EL (cell line): ENCODE data around the gene TNP2.

Experiments
- DNase-seq: peaks from one replicate; pipeline ENCODE4 v3.0.0-alpha.2; 2016

The TNP2 gene

DNA sequence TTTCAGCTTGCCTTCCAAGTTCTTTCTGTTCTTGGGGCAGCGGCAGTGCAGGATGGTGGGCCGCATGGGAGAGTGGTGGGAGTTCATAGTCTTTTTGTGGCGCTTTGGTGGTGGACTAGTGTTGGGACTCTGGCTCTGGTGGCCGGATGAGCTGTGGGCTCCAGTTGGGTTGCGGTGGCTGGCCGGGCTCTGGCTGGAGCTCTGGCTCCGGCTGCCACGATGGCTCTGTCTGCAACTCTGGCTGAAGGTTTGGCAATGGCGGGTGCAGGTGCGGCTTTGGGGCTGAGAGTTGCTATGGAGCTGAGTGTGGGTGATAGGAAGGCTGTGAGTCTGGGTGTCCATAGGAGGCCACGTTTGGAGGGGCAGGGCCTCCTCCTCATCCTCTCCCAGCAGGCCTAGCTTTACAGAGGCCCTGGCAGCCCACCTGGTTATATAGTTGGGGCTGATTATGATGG is at the start of gene TNP2:
TNP2 (minus strand) TSS at position 405 of the 455 bp plus-strand sequence; CDS start at position 342, 63 bp downstream.
- no peak for DNase-seq

- DNase-seq: no peak
These were observed 49.7 kb upstream of the TNP2 start for GRCh38 chr16:11318817-11319216.

- DNase-seq: no peak
These were observed 47.3 kb upstream of the TNP2 start for GRCh38 chr16:11316331-11317015.

- peak; percentile 61 for DNase-seq
These were observed 46.4 kb upstream of the TNP2 start for GRCh38 chr16:11315510-11315909.

DNA sequence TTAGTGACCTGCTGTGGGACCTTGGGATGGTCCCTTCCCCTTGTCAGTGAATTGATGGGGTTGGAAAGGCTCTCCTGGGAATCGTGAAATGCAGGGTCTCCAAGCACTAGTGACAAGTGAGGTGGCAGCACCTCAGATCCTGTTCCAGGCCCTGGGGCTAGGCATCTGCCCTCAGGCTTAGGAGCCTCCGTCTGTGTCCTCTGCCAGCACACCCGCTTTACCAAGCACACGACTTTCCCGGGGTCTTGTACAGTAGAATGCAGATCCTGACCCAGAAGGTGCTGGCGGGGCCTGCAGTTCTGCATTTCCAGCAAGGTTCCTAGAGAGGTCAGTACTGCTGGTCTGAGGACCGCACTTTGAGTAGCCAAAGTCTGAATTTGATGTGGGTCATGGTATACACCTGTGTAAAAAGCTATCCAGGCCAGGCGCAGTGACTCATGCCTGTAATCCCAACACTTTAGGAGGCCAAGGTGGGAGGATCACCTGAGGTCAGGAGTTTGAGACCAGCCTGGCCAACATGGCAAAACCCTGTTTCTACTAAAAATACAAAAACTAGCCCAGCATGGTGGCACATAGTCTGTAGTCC is 45.3 kb upstream of the TNP2 start:
- no peak for DNase-seq

DNA sequence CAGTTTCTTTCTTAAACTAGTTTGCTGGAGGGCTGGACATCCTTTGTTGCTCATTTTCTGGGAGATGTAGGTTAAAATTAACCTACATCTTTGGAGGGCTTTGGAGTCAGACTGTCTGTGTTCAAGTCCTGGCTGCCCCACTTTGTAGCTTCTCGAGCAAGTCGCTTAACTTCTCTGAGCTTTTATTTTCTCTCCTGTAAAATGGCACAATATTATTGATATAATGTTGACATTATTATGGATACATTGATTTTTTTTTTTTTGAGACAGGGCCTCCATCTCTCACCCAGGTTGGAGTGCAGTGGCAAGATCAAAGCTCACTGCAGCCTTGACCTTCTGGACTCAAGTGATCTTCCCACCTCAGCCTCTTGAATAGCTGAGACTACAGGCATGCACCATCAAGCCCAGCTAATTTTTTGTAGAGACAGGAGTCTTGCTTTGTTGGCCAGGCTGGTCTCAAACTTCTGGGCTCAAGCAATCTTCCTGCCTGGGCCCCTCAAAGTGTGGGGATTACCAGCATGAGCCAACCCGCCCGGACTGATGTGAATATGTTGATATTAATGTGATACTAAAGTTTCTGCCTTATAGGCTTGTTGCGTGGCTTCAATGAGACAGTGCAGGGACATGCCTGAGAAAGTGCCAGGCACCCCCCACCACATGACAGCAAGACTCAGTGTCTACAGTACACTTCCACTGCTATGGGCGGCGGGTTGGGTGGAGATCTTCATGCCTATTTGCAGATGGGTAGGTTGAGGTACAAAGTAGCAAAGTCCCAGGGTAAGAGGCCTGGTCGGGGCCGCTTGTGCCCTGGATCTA is 44.6 kb upstream of the TNP2 start:
- DNase-seq: no peak

- DNase-seq: peak; percentile 68
These were observed 43.8 kb upstream of the TNP2 start for GRCh38 chr16:11312718-11313492.

- no peak for DNase-seq
These were observed 42.0 kb upstream of the TNP2 start for GRCh38 chr16:11310997-11311561.

- no peak for DNase-seq
These were observed 41.5 kb upstream of the TNP2 start for GRCh38 chr16:11310634-11310977.

- no peak for DNase-seq
These were observed 40.9 kb upstream of the TNP2 start for GRCh38 chr16:11309895-11310633.

GRCh38 chr16:11308493-11309283 is 39.6 kb upstream of the TNP2 start:
- no peak for DNase-seq

DNA sequence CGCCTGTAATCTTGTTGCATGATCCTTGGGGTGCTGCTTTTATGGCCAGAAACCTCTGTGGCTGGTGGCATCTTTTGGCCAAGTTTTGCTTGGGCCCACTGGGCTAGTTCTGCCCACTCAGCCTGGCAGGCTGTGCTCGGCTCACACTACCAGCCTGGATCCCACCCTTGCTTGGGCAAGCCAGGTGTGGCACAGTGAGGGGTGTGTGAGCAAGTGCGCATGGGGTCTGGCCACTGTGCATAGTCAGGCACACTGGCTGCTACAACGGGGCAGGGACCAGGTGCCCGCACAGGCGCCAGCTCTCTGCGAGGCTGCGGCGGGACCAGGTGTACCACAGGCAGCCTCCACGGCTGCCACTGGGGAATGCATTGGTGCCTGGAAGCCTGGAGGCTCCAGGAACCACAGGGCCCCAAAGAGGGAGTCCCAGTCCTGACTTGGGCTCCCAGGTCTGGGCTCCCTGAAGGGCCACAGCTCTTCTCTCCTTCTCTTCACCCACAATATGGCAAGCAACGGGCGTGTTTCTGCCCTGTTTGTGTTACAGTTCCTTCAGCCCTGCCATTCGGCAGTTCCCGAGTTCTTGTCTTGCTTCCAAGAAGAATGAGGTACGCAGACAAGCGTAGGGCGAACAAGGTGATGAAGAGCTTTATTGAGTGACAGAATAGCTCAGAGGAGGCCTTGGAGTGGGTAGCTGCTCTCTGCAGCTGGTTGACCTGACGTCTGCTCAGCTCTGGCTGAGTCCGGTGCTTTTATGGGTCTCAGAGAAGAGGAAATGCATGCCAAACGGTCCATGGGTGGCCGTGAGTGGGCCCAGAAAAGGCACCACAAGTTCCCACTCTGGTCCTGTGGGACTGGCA is 38.7 kb upstream of the TNP2 start:
- DNase-seq: no peak

- DNase-seq: no peak
These were observed 38.0 kb upstream of the TNP2 start for GRCh38 chr16:11306997-11307638.

DNA sequence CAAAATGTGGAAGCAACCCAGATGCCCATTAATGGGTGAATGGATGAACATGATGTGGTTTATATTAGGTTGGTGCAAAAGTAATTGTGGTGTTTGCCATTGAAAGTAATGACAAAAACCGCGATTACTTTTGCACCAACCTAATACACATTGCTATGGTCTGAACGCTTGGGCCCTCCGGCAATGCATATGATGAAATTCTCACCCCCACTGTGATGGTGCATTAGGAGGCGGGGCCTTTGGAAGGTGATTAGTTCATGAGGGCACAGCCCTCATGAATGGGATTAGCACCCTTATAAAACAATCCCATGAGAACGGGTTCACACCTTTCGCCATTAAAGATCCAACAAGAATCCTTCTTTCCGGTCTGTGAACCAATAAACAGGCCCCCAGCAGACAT is 37.3 kb upstream of the TNP2 start:
- no peak for DNase-seq

GRCh38 chr16:11303405-11304138 is 34.4 kb upstream of the TNP2 start:
- DNase-seq: no peak

GRCh38 chr16:11302977-11303376 is 33.9 kb upstream of the TNP2 start:
- DNase-seq: no peak

- no peak for DNase-seq
These were observed 32.7 kb upstream of the TNP2 start for GRCh38 chr16:11301645-11302501.

GRCh38 chr16:11300560-11300892 is 31.4 kb upstream of the TNP2 start:
- DNase-seq: no peak
